ENCODE data around the gene SLC25A12.

SLC25A12 gene

GRCh38 chr2:171878481-171878993 is 15.5 kb downstream of the SLC25A12 start:
- TF ChIP-seq JUND (IDR thresholded peaks at IDR 0.05; ENCODE audit: low read depth): no peak
- in situ Hi-C loops (cut with HindIII; ENCODE audit: low pct_unique_long_range_greater_than_20kb, low sequenced_read_pairs): no loop called here
- DNase-seq (ENCODE audit: low read depth in 1 of 2, low spot score in 1 of 2): peak in 1 of 2 experiments; percentile 18

DNA sequence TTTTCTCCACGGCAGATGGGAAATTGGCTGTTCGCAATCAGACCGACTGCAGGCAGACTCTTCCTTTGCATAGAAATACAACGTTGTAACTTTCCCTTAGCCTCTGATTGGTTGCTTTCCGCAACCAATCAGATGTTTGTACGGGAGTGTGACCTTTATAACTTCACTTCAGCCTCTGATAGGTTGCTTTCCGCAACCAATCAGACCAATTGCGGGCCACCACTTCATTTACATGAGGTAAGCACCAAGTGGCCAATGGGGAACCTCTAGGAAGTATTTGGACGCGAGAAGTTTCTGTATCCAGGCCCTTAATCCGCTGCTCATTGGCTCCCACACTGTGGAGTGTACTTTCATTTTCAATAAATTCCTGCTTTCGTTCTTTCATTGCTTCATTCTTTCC is 19.1 kb downstream of the SLC25A12 start:
- in situ Hi-C loops (cut with HindIII; ENCODE audit: low pct_unique_long_range_greater_than_20kb, low sequenced_read_pairs): no loop called here
- no peak for DNase-seq (ENCODE audit: low read depth in 1 of 2, low spot score in 1 of 2)
- no peak for TF ChIP-seq JUND (IDR thresholded peaks at IDR 0.05; ENCODE audit: low read depth)

- DNase-seq (ENCODE audit: low read depth in 1 of 2, low spot score in 1 of 2): no peak
- in situ Hi-C loops (cut with HindIII; ENCODE audit: low pct_unique_long_range_greater_than_20kb, low sequenced_read_pairs): no loop called here
- no peak for TF ChIP-seq JUND (IDR thresholded peaks at IDR 0.05; ENCODE audit: low read depth)
Observed at GRCh38 chr2:171874517-171874916, 19.5 kb downstream of the SLC25A12 start.

DNA sequence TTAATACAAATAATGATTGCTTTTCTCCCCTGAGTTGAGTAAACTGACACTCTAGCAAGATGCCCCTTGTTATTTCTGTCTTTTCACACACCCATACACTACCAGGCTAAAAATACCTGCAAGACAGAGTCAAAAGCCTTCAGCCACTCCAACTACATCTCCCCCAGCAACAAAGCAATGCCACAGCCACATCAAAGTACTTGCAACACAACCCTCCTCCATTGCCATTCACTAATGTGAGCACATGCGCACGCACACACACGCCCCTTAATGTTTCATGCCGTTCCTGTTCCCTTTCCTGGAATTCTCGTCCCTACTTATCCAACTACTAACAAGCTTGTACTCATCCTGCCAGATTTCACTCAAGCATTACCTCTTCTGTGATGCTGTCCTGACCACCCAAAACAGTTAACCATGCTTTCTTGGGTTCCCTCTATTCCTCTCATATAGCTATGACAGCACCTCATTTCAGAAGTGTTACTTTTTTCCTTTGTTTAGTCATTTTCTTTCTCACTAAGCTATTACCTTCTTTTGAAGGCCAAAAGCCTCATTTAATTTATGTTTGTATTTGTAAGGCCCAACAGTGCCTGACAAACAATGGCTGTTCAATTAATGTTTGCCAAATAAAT is 29.6 kb downstream of the SLC25A12 start:
- no peak for DNase-seq (ENCODE audit: low read depth in 1 of 2, low spot score in 1 of 2)
- TF ChIP-seq JUND (IDR thresholded peaks at IDR 0.05; ENCODE audit: low read depth): no peak
- in situ Hi-C loops (cut with HindIII; ENCODE audit: low pct_unique_long_range_greater_than_20kb, low sequenced_read_pairs): no loop called here

- no peak for TF ChIP-seq JUND (IDR thresholded peaks at IDR 0.05; ENCODE audit: low read depth)
- in situ Hi-C loops (cut with HindIII; ENCODE audit: low pct_unique_long_range_greater_than_20kb, low sequenced_read_pairs): no loop called here
- DNase-seq (ENCODE audit: low read depth in 1 of 2, low spot score in 1 of 2): no peak
Observed at GRCh38 chr2:171862501-171862900, 31.5 kb downstream of the SLC25A12 start.

DNA sequence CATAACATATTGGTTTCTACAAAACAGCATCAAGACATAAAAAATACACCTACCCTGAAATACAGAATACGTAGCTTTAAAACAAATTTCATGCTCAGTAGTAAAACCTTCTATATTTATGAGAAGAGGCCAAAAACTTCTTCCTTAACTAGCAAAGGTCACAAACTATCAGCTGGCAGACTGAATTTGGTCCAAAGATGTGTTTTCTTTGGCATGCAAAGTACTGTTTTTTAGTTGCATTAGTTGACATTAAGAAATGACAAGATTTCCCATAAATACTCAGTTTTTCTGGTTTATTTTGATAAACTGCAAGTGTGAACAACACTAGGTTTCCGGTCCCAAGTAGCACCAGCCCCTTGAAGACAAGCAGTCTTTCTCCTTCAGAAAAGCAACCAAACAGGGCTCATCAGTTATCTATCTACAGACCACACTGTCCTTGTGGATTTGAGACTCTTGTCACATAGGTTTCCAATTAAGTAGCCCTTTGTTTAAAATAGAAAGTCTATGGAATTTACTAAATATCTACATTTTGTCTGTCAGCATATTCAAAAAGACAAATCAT is 35.6 kb downstream of the SLC25A12 start:
- in situ Hi-C loops (cut with HindIII; ENCODE audit: low pct_unique_long_range_greater_than_20kb, low sequenced_read_pairs): no loop called here

GRCh38 chr2:171855401-171855800 is 38.6 kb downstream of the SLC25A12 start:
- no peak for DNase-seq (ENCODE audit: low read depth in 1 of 2, low spot score in 1 of 2)
- TF ChIP-seq JUND (IDR thresholded peaks at IDR 0.05; ENCODE audit: low read depth): no peak
- in situ Hi-C loops (cut with HindIII; ENCODE audit: low pct_unique_long_range_greater_than_20kb, low sequenced_read_pairs): no loop called here

More for the DNA sequence above, 35.6 kb downstream of the SLC25A12 start:
- no peak for DNase-seq (ENCODE audit: low read depth in 1 of 2, low spot score in 1 of 2)
- no peak for TF ChIP-seq JUND (IDR thresholded peaks at IDR 0.05; ENCODE audit: low read depth)

- in situ Hi-C loops (cut with HindIII; ENCODE audit: low pct_unique_long_range_greater_than_20kb, low sequenced_read_pairs): no loop called here
- no peak for DNase-seq (ENCODE audit: low read depth in 1 of 2, low spot score in 1 of 2)
- no peak for TF ChIP-seq JUND (IDR thresholded peaks at IDR 0.05; ENCODE audit: low read depth)
Observed at GRCh38 chr2:171852366-171852888, 41.6 kb downstream of the SLC25A12 start.

GRCh38 chr2:171847627-171848026 is 46.4 kb downstream of the SLC25A12 start:
- no peak for DNase-seq (ENCODE audit: low read depth in 1 of 2, low spot score in 1 of 2)
- in situ Hi-C loops (cut with HindIII; ENCODE audit: low pct_unique_long_range_greater_than_20kb, low sequenced_read_pairs): no loop called here
- TF ChIP-seq JUND (IDR thresholded peaks at IDR 0.05; ENCODE audit: low read depth): no peak

- no peak for TF ChIP-seq JUND (IDR thresholded peaks at IDR 0.05; ENCODE audit: low read depth)
- in situ Hi-C loops (cut with HindIII; ENCODE audit: low pct_unique_long_range_greater_than_20kb, low sequenced_read_pairs): no loop called here
Observed at GRCh38 chr2:171846894-171847293, 47.1 kb downstream of the SLC25A12 start.

DNA sequence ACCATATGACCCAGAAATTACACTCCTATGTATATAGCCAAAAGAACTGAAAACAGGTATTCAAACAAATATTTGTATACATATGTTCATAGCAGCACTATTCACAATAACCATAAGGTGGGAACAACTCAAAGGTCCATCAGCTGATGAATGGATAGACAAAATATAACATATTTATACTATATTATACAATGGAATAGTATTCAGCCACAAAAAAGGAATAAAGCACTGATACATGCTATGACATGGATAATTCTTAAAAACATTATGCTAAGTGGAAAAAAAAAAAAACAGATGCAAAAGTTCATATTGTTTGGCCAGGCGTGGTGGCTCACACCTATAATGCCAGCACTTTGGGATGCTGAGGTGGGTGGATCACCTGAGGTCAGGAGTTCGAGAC is 52.0 kb downstream of the SLC25A12 start:
- in situ Hi-C loops (cut with HindIII; ENCODE audit: low pct_unique_long_range_greater_than_20kb, low sequenced_read_pairs): no loop called here
- no peak for DNase-seq (ENCODE audit: low read depth in 1 of 2, low spot score in 1 of 2)
- no peak for TF ChIP-seq JUND (IDR thresholded peaks at IDR 0.05; ENCODE audit: low read depth)

More at GRCh38 chr2:171846894-171847293, 47.1 kb downstream of the SLC25A12 start:
- no peak for DNase-seq (ENCODE audit: low read depth in 1 of 2, low spot score in 1 of 2)

DNA sequence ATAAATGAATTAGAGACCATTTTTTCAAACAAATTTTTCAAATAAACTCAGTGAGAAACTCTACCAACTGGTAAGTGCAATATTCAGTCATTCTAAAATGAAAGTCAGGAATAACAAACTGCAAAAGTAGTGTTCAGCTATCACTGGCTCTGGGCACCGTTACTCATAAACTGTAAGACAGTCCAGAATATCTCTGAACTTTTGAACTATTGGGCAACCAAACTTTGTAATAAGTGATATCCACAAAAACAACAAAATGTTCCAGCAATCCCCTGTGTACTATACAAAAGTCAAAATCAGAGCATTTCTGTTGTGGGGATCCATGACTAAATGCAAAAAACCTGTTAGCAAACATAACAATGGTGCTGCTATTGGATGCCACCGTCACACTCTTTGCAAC is 56.3 kb downstream of the SLC25A12 start:
- in situ Hi-C loops (cut with HindIII; ENCODE audit: low pct_unique_long_range_greater_than_20kb, low sequenced_read_pairs): no loop called here
- no peak for DNase-seq (ENCODE audit: low read depth in 1 of 2, low spot score in 1 of 2)
- no peak for TF ChIP-seq JUND (IDR thresholded peaks at IDR 0.05; ENCODE audit: low read depth)

DNA sequence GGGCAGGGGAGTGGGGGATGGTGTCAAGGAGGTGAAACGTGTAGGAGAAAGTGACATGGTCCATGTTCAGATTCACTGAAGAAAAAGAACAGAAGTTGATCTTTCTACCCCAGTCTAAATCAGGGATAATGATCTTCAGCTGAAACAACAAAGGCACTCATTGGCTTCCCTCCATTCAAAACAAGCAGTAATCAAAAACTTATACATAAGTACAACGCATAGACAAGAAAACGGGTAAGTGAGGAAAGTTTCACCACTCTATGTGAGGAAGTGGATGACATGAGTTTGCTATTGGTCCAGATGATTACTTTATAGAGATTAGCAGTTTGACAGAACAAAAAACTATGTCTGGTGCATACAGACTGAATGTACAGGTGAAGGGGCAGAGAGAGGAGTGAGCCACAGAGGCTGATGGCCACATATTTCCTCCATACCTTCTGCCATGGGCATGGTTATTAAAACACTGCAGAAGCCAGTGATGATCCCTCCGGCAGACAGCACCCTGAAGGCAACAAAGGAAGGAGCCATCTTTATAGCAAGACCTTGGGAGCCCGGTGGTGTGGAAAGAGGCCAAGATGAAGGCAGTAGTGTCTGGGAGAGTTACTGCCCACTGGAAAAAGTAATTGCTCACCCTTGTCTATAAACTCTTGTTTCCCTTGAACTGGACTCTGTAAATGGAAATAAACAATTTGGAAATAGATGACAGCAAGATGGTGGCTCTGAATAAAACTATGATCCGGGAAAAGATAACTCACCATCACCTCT is 57.7 kb downstream of the SLC25A12 start:
- DNase-seq (ENCODE audit: low read depth in 1 of 2, low spot score in 1 of 2): no peak
- in situ Hi-C loops (cut with HindIII; ENCODE audit: low pct_unique_long_range_greater_than_20kb, low sequenced_read_pairs): no loop called here
- TF ChIP-seq JUND (IDR thresholded peaks at IDR 0.05; ENCODE audit: low read depth): no peak

All from T47D (cell line).